Vagina (tissue), 2 donors: ENCODE data around the gene CRIP2.

ENCODE experiments used
- CTCF ChIP-seq, 3 experiments: fragments of 450-650 bp in 2 of 3; fragments of 200-600 bp in 1 of 3; sonication (generic) in 1 of 3; IDR thresholded peaks; one replicate each; pipeline ENCODE4 v1.5.1; 2017 to 2019; ENCODE audit warnings: antibody characterized with exemption in 3 of 3, mild to moderate bottlenecking in 2 of 3, moderate library complexity in 2 of 3
- POLR2A ChIP-seq, 2 donors: fragments of 450-650 bp; IDR thresholded peaks; one replicate each; pipeline ENCODE4 v1.6.1; 2017; ENCODE audit warnings: antibody characterized with exemption in 2 of 2, mild to moderate bottlenecking in 2 of 2, moderate library complexity in 2 of 2
- POLR2AphosphoS5 ChIP-seq, 2 donors: sonication (generic); formaldehyde crosslinking; IDR thresholded peaks; one replicate each; pipeline ENCODE4 v1.9.0; 2017; ENCODE audit warnings: antibody characterized with exemption in 2 of 2, mild to moderate bottlenecking in 2 of 2, low read depth in 1 of 2; ENCODE audit not compliant: insufficient read depth in 1 of 2

GRCh38 chr14:105495990-105496830, 21.6 kb downstream of the CRIP2 start:
- TF ChIP-seq CTCF (IDR thresholded peaks at IDR 0.05) (no peak), POLR2A (IDR thresholded peaks at IDR 0.05) (no peak), POLR2AphosphoS5 (IDR thresholded peaks at IDR 0.05; ENCODE audit: insufficient read depth in 1 of 2, low read depth in 1 of 2) (no peak)
